ENCODE measurements around the gene CUX1. TPM values are rescaled to one million over a fixed set of nuclear protein-coding genes. Genes with fewer than 3 reads are reported as not detected.
"Not testable (repeated sequence)": the region's sequence is repeated elsewhere in the genome, so short reads cannot be mapped to it uniquely, and the experiment has no call there.

The CUX1 gene
- total and polyA plus RNA-seq, 9 donors = 42.2 to 151 (median 126) TPM

DNA sequence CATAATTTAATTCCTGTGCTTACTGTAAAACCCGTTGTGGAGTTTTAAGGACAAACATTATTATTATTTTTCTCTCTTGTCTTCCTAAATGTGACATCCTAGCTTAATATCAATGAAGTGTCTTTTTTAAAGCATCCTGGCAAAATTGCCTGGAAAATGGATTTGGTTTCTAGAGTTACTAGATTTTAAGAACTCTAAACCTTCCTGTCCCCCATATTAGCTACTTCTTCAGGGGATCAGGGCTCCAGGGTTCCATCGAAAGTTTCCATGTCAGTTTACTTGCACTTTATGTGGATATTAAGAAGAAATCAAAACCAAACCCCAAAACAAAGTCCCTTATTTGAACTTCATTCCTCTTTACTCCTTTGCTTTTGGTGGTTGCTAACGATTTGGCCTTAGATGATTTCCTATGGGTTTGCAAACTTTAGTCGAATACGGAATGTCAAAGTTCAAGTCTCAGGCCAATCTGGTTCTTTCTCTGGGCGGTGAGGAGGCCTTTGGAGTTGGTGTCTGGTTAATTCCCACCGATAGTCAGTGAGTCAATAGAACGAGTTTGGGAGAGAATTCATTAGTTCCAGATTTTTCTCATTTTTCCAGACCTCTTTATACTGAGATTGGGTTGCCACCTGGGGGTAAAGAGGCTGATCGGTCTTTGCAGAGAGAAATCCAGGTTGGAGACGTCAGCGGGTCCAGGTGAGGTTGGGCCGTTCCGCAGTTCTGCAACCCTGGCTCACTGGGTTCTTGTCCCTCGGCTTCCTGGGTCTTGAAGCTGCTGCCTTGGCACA is 1.1 kb downstream of the CUX1 start:
- no peaks in the 10 kb centered on the region for H3K9me3 ChIP-seq
- peak overlapping the region in 1 of 2 donors; percentile 80 for H3K27ac ChIP-seq
- 80 to 87% (median 83%) methylated on average over 14 of the region's 14 CpGs for whole genome bisulfite sequencing, 3 donors
- no peak for DNase-seq
- H3K4me3 ChIP-seq = peak overlapping the region; percentile 94
- intact Hi-C loops (cut with DNase I) = loop anchor here (5.0 to 10.0 kb wide), 9 partner anchors 56 to 419 kb away; no protein-coding TSS in a partner anchor
- peaks cover 3% of the 10 kb centered on the region for H3K4me1 ChIP-seq (ENCODE audit: insufficient read depth)
- H3K36me3 ChIP-seq = no peaks in the 10 kb centered on the region
- H3K27me3 ChIP-seq = no peaks in the 10 kb centered on the region
- no peak for TF ChIP-seq EP300 (IDR thresholded peaks at IDR 0.05)
- no peak for TF ChIP-seq POLR2A (IDR thresholded peaks at IDR 0.05)
- TF ChIP-seq, protein P1, sequence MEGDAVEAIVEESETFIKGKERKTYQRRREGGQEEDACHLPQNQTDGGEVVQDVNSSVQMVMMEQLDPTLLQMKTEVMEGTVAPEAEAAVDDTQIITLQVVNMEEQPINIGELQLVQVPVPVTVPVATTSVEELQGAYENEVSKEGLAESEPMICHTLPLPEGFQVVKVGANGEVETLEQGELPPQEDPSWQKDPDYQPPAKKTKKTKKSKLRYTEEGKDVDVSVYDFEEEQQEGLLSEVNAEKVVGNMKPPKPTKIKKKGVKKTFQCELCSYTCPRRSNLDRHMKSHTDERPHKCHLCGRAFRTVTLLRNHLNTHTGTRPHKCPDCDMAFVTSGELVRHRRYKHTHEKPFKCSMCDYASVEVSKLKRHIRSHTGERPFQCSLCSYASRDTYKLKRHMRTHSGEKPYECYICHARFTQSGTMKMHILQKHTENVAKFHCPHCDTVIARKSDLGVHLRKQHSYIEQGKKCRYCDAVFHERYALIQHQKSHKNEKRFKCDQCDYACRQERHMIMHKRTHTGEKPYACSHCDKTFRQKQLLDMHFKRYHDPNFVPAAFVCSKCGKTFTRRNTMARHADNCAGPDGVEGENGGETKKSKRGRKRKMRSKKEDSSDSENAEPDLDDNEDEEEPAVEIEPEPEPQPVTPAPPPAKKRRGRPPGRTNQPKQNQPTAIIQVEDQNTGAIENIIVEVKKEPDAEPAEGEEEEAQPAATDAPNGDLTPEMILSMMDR (IDR thresholded peaks at IDR 0.05) = no peak

DNA sequence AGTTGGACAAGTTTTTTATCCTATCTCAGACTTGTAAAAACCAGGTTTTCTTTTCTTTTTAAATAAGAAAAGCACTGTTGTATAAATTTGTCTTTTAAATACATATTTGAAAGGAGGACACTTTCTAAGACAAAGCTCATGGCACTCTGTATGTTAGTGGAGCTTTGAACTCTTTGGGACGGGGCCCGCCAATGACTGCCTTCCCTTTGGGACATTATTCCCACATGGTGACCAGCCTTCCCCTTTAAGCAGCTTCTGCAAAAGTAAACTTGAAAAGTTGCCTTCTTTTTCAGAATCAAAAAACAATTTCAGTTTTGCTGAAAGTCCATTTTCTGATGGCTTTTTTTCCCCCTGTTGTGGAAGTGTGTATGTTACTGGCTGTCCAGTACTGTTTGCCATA is 1.8 kb downstream of the CUX1 start:
- 87 to 95% (median 92%) methylated on average over 2 of the region's 2 CpGs for WGBS, 3 donors
- no peak overlapping the region for H3K4me3 ChIP-seq
- peak overlapping the region in 1 of 2 donors; percentile 35 for H3K27ac ChIP-seq
- no peaks in the 10 kb centered on the region for H3K27me3 ChIP-seq
- intact Hi-C loops (cut with DNase I) = loop anchor here (5.0 to 10.0 kb wide), 9 partner anchors 56 to 418 kb away; no protein-coding TSS in a partner anchor
- peaks cover 3% of the 10 kb centered on the region for H3K4me1 ChIP-seq (ENCODE audit: insufficient read depth)
- no peaks in the 10 kb centered on the region for H3K36me3 ChIP-seq
- TF ChIP-seq, protein P1 (IDR thresholded peaks at IDR 0.05) = no peak
- TF ChIP-seq EP300 (IDR thresholded peaks at IDR 0.05) (no peak), POLR2A (IDR thresholded peaks at IDR 0.05) (no peak)
- no peaks in the 10 kb centered on the region for H3K9me3 ChIP-seq
- no peak for DNase-seq

DNA sequence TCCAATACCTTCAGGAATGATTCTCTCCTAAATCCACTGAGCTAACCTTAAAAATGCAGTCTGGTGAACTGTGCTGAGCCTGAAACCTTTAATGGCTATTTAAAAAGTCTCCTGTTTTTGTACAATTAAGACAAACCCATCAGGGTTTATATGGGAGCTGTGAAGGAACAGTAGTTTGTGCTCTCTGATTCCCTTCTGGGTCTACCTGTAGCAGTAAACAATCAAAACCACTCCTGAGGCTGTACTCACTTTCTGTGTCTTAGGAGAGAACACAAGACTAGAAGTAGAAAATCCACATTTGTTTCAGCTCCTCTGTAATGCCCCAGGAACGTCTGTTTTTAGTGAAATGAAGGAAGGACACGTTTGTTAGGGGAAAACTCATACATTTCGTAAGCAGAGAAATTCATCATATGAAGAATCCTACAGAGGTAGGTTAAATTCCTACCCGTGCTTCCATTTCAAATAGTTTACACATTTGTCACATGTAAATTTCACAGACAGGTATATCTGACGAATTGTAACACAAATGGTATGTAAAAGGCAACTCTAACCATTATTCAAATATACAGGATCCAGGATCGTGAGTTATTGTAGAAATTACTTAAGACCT is 2.6 kb downstream of the CUX1 start:
- Histone ChIP-seq H3K4me3 (no peak overlapping the region), H3K4me1 (ENCODE audit: insufficient read depth) (peaks cover 3% of the 10 kb centered on the region), H3K36me3 (no peaks in the 10 kb centered on the region), H3K27ac (no peak overlapping the region), H3K27me3 (no peaks in the 10 kb centered on the region), H3K9me3 (no peaks in the 10 kb centered on the region)
- TF ChIP-seq POLR2A (IDR thresholded peaks at IDR 0.05) = no peak
- TF ChIP-seq, protein P1 (IDR thresholded peaks at IDR 0.05) = no peak
- TF ChIP-seq EP300 (IDR thresholded peaks at IDR 0.05) = no peak
- 49 to 60% (median 58%) methylated on average over 6 of the region's 6 CpGs for WGBS, 3 donors
- no peak for DNase-seq
- intact Hi-C loops (cut with DNase I) = loop anchor here (5.0 to 10.0 kb wide), 9 partner anchors 55 to 417 kb away; no protein-coding TSS in a partner anchor

DNA sequence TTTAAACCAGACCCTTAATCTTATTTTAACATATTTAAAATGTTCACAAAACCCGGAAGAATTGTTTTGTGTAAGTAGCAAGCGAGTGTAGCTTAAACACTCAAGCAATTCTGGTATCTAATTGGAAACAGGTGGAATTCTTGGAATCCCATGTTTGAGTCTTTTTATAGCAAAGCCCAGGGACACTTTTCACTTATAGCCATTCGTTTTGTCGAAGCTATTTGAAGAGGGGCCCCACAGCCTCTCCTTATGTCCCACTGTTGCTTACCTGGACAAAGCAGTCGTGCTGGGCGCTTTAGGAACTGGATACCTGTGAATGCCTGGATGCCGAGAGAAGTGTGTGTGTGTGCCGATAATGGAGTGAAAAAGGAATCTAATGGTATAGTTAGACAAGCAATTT is 3.3 kb downstream of the CUX1 start:
- H3K4me1 ChIP-seq (ENCODE audit: insufficient read depth) = peaks cover 4% of the 10 kb centered on the region
- H3K27me3 ChIP-seq = no peaks in the 10 kb centered on the region
- H3K36me3 ChIP-seq = no peaks in the 10 kb centered on the region
- intact Hi-C loops (cut with DNase I) = no loop called here
- TF ChIP-seq POLR2A (IDR thresholded peaks at IDR 0.05) (no peak), EP300 (IDR thresholded peaks at IDR 0.05) (no peak)
- TF ChIP-seq, protein P1 (IDR thresholded peaks at IDR 0.05) = no peak
- H3K27ac ChIP-seq = no peak overlapping the region
- WGBS, 3 donors = 52 to 61% (median 58%) methylated on average over 8 of the region's 8 CpGs
- no peak for DNase-seq
- no peaks in the 10 kb centered on the region for H3K9me3 ChIP-seq
- H3K4me3 ChIP-seq = no peak overlapping the region

DNA sequence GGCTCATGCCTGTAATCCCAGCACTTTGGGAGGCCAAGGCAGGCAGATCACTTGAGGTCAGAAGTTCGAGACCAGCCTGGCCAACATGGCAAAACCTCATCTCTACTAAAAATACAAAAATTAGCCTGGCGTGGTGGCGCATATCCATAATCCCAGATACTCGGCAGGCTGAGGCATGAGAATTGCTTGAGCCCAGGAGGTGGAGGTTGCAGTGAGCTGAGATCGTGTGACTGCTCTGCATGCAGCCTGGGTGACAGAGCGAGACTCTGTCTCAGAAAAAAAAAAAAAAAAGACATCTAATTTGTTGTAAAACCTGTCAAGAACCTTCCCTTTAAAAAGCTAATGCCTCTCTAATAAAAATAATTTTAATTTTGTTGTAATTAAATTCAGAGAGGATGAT is 5.2 kb downstream of the CUX1 start:
- H3K36me3 ChIP-seq; H3K27ac ChIP-seq; H3K9me3 ChIP-seq; H3K4me3 ChIP-seq; intact Hi-C loops (cut with DNase I); H3K4me1 ChIP-seq (ENCODE audit: insufficient read depth); H3K27me3 ChIP-seq: not testable (repeated sequence)
- DNase-seq = peak in 1 of 5 donors; percentile 9
- WGBS, 3 donors = 92 to 93% (median 93%) methylated on average over 6 of the region's 6 CpGs

All from ovary (tissue), 9 donors.